Spleen (tissue), 11 donors: Measurements from ENCODE around the gene NT5C1A. TPM values are rescaled to one million over a fixed set of nuclear protein-coding genes. Genes with fewer than 3 reads are reported as not detected.

Experiments
- DNase-seq: peaks from one replicate; pipeline ENCODE4 v3.0.0-alpha.2; 2020
- H3K27ac ChIP-seq, 8 donors: fragments of 200-600 bp; sonication (generic) in 7 of 8; 1 replicate in 4 of 8; 2 replicates in 4 of 8; pipeline versions ENCODE4 v1.5.0 to v1.8.0; 2016 to 2021; ENCODE audit warnings: inconsistent platforms in 4 of 8, mild to moderate bottlenecking in 4 of 8, moderate library complexity in 1 of 8
- H3K27me3 ChIP-seq, 7 donors: fragments of 200-600 bp; sonication (generic) in 6 of 7; replicated peaks in 1 of 7; 1 replicate in 4 of 7; 2 replicates in 3 of 7; pipeline versions ENCODE4 v1.5.0 to v1.8.0; 2016 to 2021; ENCODE audit warnings: inconsistent platforms in 3 of 7, mild to moderate bottlenecking in 1 of 7
- H3K36me3 ChIP-seq, 6 donors: fragments of 200-600 bp; sonication (generic) in 5 of 6; 1 replicate in 4 of 6; 2 replicates in 2 of 6; pipeline versions ENCODE4 v1.5.0 to v1.8.0; 2016 to 2021; ENCODE audit warnings: inconsistent platforms in 2 of 6
- H3K4me1 ChIP-seq, 6 donors: fragments of 200-600 bp; sonication (generic) in 5 of 6; 1 replicate in 3 of 6; 2 replicates in 3 of 6; pipeline versions ENCODE4 v1.5.0 to v1.8.0; 2016 to 2021; ENCODE audit warnings: inconsistent platforms in 3 of 6
- H3K4me3 ChIP-seq, 8 donors: fragments of 200-600 bp; sonication (generic) in 7 of 8; 1 replicate in 4 of 8; 2 replicates in 4 of 8; pipeline versions ENCODE4 v1.5.0 to v1.8.0; 2016 to 2021; ENCODE audit warnings: inconsistent platforms in 4 of 8, mild to moderate bottlenecking in 4 of 8, moderate library complexity in 2 of 8
- H3K9me3 ChIP-seq, 8 donors: fragments of 200-600 bp; sonication (generic) in 7 of 8; 1 replicate in 4 of 8; 2 replicates in 4 of 8; pipeline versions ENCODE4 v1.5.0 to v1.8.0; 2016 to 2021; ENCODE audit warnings: inconsistent platforms in 4 of 8
- POLR2A ChIP-seq, 3 donors: fragments of 450-650 bp; IDR thresholded peaks; one replicate each; pipeline ENCODE4 v1.5.1; 2017; ENCODE audit warnings: antibody characterized with exemption in 3 of 3, mild to moderate bottlenecking in 1 of 3
- POLR2AphosphoS5 ChIP-seq, 3 donors: sonication (generic); formaldehyde crosslinking; IDR thresholded peaks; one replicate each; pipeline ENCODE4 v1.5.1; 2017; ENCODE audit warnings: antibody characterized with exemption in 3 of 3
- WGBS, 5 donors: extraction: QIAGEN DNeasy Blood & Tissue Kit in 3 of 5; methylation state at CpG; one replicate each; pipeline versions ENCODE4 v1.1.5 to v1.1.7; 2013 to 2018; 5-methylcytosine and 5-hydroxymethylcytosine counted together
- intact Hi-C: fragments of 100-400 bp; cut with DNase I; formaldehyde crosslinking; loops from one replicate; pipeline ENCODE4 v1.15.0; 2023; ENCODE audit warnings: low total_unique reads
- polyA plus RNA-seq, 3 donors: library from polyadenylated mRNA; stranded (reverse); fragments of 200-250 nt; gene quantifications; one replicate each; pipeline ENCODE4 v1.2.1, GENCODE V29; 2013
- total RNA-seq, 7 donors: library from RNA; depleted of rRNA in 3 of 7; stranded (reverse); fragments of >200 nt in 3 of 7; fragmentation: NEBNext Ultra II Directional in 4 of 7; extraction: Animal tissue kit (Norgen Biotek cat#: 25700) in 4 of 7; gene quantifications; one replicate each; pipeline versions ENCODE4 v1.1.0 to v1.2.1, GENCODE V29; 2016 to 2021
- TF ChIP-seq, protein P1 (sequence below), 11 experiments: fragments of 200-600 bp in 7 of 11; fragments of 450-650 bp in 4 of 11; sonication (generic) in 4 of 11; IDR thresholded peaks in 8 of 11; conservative IDR thresholded peaks in 3 of 11; 1 replicate in 7 of 11; 2 replicates in 4 of 11; pipeline versions ENCODE4 v1.4.0 to v1.8.0; 2016 to 2021; ENCODE audit warnings: antibody characterized with exemption in 11 of 11, inconsistent platforms in 4 of 11, mild to moderate bottlenecking in 1 of 11
- donor health status: healthy with polysubstance abuse.
- donor health status: DM: no; HTN: no; CAD: no; lungs with moderate emphysema.
- donor health status: DM: no; HTN: no; CAD: no.
- donor health status: Bipolar disorder and iron deficiency.
- donor health status: healthy.
- donor health status: DM: no; HTN: no; CAD: no.
- donor health status: DM: yes; HTN: yes; CAD: no.

NT5C1A gene
- total and polyA plus RNA-seq, 10 donors: 0.23 TPM; not detected in 9

DNA sequence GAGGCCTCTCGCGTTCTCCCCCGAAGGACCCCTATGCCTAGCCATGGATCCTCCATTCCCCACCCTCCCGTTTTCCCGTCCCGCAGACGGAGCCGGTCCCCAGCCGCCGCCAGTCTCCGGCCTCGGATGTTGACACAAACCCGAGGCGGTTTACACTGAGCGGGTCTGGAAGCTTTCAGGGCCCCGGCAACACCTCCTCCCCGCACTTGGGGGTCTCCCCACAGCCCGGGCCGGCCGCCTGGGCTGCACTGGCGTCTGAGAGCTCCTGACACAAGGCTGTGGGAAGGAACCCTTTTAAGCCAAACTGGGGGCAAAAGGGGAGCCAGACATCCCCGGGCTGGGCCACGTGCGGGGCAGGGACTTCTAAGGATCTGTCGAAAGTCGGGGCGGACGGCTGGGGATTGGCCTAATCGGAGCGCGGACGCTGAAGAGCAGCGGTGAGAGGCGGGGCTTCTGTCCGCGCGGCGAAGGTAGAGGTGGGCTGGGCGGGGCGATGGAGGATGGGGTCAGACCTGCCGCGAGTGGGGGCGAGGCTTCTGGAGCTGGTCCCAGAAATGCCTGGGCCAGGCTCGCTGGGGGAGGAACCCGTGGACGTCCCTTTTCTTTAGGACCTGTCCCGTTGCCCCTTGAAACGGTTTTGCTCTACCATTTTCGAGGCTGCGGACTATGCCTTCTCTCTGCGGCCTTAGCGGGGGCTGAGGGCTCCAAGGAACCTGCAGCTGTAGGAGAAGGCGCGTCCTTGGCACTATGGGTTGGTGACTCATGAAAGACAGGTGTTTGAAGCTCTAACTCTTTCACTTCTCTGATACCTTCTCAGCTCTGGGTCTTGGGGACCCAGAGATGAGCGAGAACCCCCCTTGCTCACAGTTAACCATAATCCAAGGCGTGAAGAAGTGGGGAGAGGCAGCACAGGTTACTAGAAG lies 20.5 kb upstream of the NT5C1A start:
- WGBS, 5 donors: 9 to 21% (median 11%) methylated on average over 51 to 56 of the region's 56 CpGs
- peak overlapping the region; percentile 5 to 77 (median 39) for H3K4me3 ChIP-seq
- no peak for DNase-seq

DNA sequence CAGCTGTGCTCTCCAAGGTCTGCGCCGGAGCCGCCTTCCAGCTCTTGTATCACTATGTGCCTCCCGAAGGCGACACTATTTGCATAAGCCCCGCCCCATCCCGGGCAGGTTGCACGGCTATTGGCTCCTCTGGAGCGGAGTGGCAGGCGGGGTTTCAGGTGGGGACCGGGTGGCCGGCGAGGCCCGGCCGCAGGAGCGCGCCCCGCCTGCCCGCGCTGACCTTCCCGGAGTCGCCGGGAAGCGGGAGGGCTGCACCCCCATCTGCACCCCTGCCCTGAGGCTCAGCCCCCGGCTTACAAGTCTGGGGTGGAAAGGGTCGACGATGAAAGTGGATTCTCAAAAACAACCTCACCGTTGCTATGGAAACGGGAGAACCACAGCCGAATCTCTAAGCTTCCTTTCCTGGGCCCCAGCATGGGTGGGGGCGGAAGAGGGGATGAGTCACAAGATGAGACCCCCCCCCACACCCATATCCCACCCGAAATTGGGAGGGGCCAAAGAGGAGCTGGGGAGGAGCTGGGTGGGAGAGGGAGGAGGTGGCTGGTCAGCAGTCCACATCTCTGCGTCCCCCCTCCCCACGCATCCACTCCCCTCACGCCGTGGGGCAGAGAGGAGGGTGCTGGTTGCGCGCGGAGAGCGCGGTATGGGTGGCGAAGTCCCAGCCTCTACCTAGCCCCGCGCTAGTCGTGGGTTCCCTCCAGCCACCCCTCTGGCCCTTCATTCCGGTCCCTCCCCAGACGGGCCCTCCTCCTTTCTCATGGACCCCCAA lies 19.7 kb upstream of the NT5C1A start, which contains the start of gene HPCAL4:
Gene HPCAL4 (minus strand): TSS at position 51 of the 769 bp plus-strand sequence. CDS start 6,830 bp downstream, outside the sequence.
- H3K27me3 ChIP-seq: peaks cover 0 to 93% (median 50%) of the 10 kb centered on the region in 7 donors
- peak; percentile 94 for DNase-seq
- peaks cover 16 to 25% (median 21%) of the 10 kb centered on the region in 6 donors for H3K4me1 ChIP-seq
- intact Hi-C loops: no loop called here
- H3K27ac ChIP-seq: peak within 1 kb of the TSS in 1 of 8 donors; percentile 21
- no peaks in the 10 kb centered on the region for H3K9me3 ChIP-seq
- peak within 1 kb of the TSS; percentile 5 to 77 (median 39) for H3K4me3 ChIP-seq
- TF ChIP-seq POLR2A (IDR thresholded peaks at IDR 0.05) (no peak), POLR2AphosphoS5 (IDR thresholded peaks at IDR 0.05) (peak in 2 of 3 donors; percentile 43 to 64)
- no peaks in the 10 kb centered on the region for H3K36me3 ChIP-seq
- WGBS, 5 donors: 3 to 10% (median 7%) methylated on average over 18 to 47 of the region's 47 CpGs

More for the DNA sequence above, 20.5 kb upstream of the NT5C1A start:
- Histone ChIP-seq H3K27me3 (peaks cover 0 to 91% (median 50%) of the 10 kb centered on the region in 7 donors), H3K4me1 (peaks cover 16 to 25% (median 21%) of the 10 kb centered on the region in 6 donors), H3K9me3 (no peaks in the 10 kb centered on the region), H3K36me3 (no peaks in the 10 kb centered on the region), H3K27ac (no peak overlapping the region)
- TF ChIP-seq POLR2A (IDR thresholded peaks at IDR 0.05) (no peak), POLR2AphosphoS5 (IDR thresholded peaks at IDR 0.05) (no peak)
- TF ChIP-seq, protein P1, sequence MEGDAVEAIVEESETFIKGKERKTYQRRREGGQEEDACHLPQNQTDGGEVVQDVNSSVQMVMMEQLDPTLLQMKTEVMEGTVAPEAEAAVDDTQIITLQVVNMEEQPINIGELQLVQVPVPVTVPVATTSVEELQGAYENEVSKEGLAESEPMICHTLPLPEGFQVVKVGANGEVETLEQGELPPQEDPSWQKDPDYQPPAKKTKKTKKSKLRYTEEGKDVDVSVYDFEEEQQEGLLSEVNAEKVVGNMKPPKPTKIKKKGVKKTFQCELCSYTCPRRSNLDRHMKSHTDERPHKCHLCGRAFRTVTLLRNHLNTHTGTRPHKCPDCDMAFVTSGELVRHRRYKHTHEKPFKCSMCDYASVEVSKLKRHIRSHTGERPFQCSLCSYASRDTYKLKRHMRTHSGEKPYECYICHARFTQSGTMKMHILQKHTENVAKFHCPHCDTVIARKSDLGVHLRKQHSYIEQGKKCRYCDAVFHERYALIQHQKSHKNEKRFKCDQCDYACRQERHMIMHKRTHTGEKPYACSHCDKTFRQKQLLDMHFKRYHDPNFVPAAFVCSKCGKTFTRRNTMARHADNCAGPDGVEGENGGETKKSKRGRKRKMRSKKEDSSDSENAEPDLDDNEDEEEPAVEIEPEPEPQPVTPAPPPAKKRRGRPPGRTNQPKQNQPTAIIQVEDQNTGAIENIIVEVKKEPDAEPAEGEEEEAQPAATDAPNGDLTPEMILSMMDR (IDR thresholded peaks at IDR 0.05 in 8 of 11, conservative IDR thresholded peaks at IDR 0.05 in 3 of 11): no peak
- intact Hi-C loops: no loop called here

DNA sequence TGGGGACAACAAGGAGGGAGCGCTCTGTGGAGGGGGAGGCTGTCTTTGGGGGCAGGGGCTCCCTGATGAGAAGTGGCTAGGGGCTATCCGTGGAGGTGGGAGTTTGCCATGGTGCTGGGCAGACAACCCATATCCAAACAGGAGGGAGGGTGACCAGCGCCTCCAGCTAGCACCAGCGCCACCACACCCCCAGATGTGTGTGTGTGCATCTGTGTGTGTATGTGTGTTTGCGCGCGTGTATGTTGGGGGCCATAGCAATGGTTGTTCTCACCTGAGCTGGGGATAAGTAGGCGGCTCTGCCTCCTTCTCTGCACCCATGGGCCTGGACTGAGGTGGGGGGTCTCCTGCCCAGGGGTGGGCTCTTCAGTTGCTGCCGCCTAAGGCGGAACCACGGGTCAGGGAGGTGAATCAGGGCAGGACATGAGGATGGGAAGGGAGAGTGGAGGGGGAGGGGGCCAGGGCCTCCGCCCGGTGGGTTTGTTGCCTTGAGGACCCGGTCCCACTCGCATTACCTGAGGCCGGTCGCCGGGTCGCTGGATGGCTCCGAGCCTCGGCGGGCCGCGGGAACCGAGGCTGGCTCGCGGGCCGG lies 19.0 kb upstream of the NT5C1A start:
- H3K4me1 ChIP-seq: peaks cover 16 to 25% (median 21%) of the 10 kb centered on the region in 6 donors
- intact Hi-C loops: no loop called here
- H3K4me3 ChIP-seq: peak overlapping the region; percentile 5 to 77 (median 39)
- no peak for DNase-seq
- TF ChIP-seq, protein P1 (IDR thresholded peaks at IDR 0.05 in 8 of 11, conservative IDR thresholded peaks at IDR 0.05 in 3 of 11): no peak
- no peak for TF ChIP-seq POLR2AphosphoS5 (IDR thresholded peaks at IDR 0.05)
- TF ChIP-seq POLR2A (IDR thresholded peaks at IDR 0.05): no peak
- H3K36me3 ChIP-seq: no peaks in the 10 kb centered on the region
- H3K27me3 ChIP-seq: peaks cover 0 to 94% (median 50%) of the 10 kb centered on the region in 7 donors
- no peaks in the 10 kb centered on the region for H3K9me3 ChIP-seq
- 13 to 25% (median 17%) methylated on average over 11 to 28 of the region's 28 CpGs for WGBS, 5 donors
- peak overlapping the region in 1 of 8 donors; percentile 21 for H3K27ac ChIP-seq

DNA sequence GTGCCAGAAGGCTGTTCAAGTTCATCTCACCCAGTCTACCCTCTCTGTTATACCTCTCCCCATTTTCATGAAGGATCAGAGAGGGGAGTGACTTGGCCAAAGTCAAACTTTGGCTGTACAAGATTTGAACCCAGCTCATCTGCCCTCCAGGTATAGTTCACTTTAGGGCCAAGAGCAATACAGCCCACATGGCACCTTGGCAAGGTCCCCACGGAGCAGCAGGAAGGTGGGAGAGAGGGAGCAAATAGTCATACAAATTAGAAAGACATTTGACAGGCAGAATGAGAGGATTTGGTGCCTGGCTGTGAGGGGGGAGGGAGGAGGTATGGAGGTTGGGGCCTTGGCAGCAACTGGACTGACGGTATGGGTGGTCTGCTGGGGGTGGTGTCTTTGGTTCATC lies 18.3 kb upstream of the NT5C1A start:
- intact Hi-C loops: no loop called here
- DNase-seq: no peak
- peaks cover 0 to 95% (median 53%) of the 10 kb centered on the region in 7 donors for H3K27me3 ChIP-seq

More for the DNA sequence above, 18.3 kb upstream of the NT5C1A start:
- no peak overlapping the region for H3K27ac ChIP-seq
- no peaks in the 10 kb centered on the region for H3K36me3 ChIP-seq
- peak overlapping the region in 1 of 8 donors; percentile 77 for H3K4me3 ChIP-seq
- TF ChIP-seq POLR2A (IDR thresholded peaks at IDR 0.05) (no peak), POLR2AphosphoS5 (IDR thresholded peaks at IDR 0.05) (no peak)
- TF ChIP-seq, protein P1 (IDR thresholded peaks at IDR 0.05 in 8 of 11, conservative IDR thresholded peaks at IDR 0.05 in 3 of 11): no peak
- 24 to 43% (median 27%) methylated on average over 2 of the region's 2 CpGs for WGBS, 5 donors
- H3K4me1 ChIP-seq: peaks cover 16 to 25% (median 21%) of the 10 kb centered on the region in 6 donors
- no peaks in the 10 kb centered on the region for H3K9me3 ChIP-seq
